Measurements from ENCODE around the gene COPS6. TPM values are rescaled to one million over a fixed set of nuclear protein-coding genes. Genes with fewer than 3 reads are reported as not detected.

The COPS6 gene
- total RNA-seq, 1 donor from 2014 or later: 85.2 TPM

DNA sequence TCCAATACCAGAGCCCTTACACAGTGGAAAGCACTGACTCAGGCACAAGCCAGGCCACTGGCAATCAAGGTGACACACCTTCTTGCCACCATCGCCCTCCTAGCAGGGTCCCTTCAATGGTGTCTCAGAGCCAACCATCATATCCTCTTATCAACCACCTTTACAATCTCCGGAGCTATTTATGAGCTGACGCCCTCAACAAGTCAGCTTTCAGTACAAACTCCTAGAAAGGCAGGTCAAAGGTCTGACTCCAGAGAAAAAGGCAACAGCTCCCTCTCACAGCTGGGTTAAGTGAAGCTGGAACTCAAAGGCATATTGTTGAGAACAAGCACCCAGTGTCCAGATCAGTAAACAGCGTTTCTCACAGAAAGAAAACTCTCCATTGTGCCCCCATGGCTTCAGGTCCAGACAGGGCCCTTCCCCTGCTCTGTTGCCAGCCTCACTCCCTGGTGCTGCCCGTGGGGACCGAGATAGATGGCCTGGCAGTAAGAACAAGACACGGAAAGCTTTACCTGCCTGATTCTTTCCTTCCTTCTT is 9.7 kb upstream of the COPS6 start:
- no peak for DNase-seq (ENCODE audit: low spot score)

DNA sequence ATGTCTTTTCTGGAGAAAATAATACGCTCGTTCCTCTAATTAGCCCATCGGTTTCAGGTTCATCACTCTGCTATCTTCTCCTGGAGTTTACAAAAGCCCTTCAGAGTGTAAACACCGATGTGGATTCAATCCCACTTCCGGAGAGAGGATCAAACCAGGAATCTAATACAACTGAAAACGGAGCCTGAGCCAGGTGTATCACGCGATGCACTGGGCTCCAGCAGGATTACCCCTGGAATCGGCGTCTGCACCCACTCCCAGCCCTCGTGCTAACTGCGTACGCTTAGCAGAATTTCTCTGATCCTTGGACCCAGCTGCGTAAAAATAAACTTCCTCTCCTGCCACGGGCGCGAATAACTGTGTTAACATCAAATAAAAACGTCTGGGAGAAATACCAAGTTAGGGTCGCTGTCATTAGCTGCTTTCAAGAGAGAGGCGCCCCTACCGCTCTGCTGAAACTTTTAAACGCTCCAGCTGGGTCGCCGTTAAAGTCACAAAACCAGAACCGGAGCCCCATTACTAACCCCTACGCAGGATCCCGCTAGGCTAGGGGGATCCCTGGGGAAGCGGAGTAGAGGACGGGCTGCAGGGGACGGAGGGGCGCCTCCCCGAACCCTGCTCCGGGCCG is 7.7 kb upstream of the COPS6 start:
- no peak for DNase-seq (ENCODE audit: low spot score)

DNA sequence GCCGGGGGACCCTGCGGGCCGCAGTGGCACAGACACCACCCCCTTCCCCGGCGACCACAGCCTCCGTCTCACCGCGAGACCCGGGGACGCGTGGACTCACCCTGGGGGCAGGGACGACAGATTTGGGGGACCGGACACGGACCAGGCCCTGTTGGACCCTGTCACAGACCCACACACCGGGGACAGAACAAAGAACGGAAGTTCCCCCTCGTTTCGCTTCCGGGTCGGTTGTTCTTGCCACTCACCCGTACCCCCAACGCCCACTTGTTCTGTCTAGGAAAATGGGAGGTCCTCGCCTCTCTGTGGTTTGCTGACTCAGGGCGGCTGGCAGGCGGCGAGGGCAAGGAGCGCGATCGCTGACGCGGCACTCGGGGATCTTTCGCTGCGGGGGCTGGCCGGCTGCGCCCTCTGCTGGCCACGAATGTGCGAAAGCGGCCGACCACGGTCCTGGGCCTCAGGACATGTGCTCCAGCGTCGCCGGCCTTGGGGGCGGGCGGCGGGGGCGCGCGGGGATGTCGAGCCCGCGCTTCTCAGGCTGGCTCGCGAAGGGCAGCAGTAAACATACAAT is 7.2 kb upstream of the COPS6 start, which contains the start of gene ZNF3:
ZNF3 (minus strand) TSS at position 189 of the 568 bp plus-strand sequence. CDS start 4,366 bp downstream, outside the sequence.
- DNase-seq (ENCODE audit: low spot score): peak; percentile 99

DNA sequence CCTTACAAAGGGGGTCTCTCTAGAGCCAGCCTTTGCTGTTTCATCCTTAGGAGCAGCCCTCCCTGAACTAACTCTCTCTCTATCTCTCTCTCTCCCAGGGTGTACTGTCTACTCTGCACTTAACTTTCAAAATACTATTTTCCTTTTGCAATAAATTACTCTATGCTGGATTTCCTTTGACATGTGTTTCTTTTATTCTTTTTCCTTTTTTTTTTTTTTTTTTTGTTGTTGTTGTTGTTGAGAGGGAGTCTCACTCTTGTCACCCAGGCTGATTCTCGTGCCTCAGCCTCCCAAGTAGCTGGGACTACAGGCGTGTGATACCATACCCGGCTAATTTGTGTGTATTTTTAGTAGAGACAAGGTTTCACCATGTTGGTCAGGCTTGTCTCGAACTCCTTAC is 5.8 kb upstream of the COPS6 start:
- no peak for DNase-seq (ENCODE audit: low spot score)

DNA sequence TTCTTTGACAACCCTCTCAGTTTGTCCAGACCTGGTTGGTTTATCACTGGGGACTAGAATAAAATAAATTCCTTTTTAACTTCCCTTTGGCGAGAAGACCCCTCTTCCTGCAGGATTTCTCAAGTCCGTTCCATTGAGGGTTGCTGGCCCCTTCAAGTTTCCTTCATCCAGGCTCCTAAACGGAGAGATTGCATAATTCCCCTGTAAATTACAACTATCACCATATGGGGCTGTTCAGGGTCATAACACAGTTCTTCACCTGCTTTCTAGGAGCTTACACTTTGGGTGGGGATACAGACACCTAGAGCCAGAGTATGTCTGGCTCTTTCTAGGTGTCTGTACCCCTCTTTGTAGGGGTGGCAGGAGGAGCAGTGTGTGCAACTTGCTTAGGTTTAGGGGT is 3.3 kb upstream of the COPS6 start:
- no peak for DNase-seq (ENCODE audit: low spot score)

DNA sequence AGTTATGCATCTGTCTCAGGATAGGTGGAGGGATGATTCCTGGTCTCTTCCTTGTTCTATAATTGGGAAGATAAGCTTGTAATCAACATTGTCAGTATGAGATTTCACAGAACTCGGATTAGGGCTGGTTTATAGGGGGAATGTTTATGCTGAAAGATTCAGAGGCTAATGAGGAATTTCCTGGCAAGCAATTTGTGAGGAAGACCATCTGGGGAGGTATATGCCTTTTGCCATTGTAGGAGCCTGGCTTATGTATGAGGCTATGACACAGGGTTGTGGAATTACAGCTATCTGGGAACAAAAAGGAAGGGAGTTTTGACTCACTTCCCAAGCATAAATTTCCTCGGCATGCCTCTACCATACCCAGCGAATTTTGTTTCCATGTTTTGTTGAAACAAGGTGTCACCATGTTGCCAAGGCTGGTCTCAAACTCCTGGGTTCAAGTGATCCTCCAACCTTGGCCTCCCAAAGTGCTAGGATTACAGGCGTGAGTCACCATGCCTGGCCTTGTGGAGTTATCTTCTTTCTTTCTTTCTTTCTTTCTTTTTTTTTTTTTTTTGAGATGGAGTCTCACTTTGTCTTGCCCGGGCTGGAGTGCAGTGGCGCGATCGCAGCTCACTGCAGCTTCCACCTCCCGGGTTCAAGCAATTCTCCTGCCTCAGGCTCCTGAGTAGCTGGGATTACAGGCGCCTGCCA is 1.6 kb upstream of the COPS6 start:
- DNase-seq (ENCODE audit: low spot score): no peak

DNA sequence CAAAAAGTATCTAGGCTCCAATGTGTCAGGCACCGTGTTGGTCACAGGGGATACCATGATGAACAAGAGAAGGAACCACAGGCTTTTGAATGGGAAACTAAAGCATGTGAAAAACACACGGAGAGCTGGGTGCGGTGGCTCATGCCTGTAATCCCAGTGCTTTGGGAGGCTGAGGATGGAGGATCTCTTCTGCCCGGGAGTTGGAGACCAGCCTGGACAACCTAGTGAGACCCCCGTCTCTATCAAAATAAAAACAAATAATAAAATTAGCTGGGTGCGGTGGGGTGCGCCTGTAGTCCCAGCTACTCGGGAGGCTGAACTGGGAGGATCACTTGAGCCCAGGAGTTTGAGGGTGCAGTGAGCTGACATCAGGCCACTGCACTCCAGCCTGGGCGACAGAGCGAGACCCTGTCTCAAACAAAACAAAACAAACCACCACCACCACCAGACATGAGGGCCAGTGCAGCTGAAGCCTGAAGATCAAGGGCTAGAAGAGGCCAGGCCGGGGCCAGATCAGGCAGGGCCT is 611 bp upstream of the COPS6 start:
- no peak for DNase-seq (ENCODE audit: low spot score)

DNA sequence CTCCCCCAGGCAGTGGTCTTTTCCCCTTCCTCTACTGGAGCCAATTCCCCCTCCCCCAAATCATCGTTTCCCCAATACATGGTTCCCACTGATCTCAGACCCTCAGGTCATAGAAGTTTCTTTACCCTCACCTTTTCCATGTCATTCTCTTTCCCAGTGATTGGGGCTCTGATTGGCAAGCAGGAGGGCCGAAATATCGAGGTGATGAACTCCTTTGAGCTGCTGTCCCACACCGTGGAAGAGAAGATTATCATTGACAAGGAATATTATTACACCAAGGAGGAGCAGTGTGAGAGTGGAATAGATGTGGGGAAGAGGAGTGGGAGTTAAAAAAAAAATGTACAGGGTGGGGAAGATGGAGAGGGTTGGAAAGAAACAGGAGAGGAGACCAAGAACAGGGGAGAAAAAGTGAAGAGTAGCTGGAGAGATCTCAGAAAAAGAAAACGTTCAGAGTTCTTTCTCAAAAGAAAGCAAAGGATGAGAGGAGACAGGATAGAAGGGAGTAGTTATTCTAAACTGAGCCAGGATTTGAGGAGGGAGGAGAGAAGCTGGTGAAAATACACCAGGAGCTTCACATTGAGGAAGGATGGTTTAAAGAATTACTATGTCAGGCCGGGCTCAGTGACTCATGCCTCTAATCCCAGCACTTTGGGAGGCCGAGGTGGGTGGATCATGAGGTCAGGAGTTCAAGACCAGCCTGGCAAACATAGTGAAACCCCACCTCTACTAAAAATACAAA is 858 bp downstream of the COPS6 start:
- no peak for DNase-seq (ENCODE audit: low spot score)

DNA sequence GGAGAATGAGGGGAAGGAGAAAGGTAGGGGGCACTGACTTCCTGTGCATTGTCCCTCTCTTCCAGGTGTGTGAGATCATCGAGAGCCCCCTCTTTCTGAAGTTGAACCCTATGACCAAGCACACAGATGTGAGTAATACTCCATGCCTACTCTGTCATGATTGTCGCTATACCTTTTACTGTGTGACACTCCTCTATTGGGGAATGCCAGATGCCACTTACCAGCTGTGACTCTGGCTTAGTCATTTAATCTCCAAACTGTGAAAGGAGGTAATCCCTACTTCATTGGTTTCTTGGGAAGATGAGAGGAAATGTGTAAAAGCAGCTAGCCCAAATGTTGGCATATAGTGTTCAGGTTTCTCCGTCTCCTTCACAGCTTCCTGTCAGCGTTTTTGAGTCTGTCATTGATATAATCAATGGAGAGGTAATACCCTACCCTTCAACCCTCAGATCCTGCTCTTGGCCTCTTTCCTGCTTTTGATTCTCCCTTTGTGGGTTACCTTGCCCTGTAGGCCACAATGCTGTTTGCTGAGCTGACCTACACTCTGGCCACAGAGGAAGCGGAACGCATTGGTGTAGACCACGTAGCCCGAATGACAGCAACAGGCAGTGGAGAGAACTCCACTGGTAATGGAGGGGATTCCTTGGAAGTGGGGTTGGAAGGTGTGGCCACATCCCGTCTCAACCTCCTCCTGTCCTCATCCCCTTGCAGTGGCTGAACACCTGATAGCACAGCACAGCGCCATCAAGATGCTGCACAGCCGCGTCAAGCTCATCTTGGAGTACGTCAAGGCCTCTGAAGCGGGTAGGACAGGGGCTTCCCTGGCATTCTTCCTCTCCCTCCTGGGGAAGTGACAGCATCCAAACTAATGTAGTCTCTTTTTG is 2.0 kb downstream of the COPS6 start:
- no peak for DNase-seq (ENCODE audit: low spot score)

DNA sequence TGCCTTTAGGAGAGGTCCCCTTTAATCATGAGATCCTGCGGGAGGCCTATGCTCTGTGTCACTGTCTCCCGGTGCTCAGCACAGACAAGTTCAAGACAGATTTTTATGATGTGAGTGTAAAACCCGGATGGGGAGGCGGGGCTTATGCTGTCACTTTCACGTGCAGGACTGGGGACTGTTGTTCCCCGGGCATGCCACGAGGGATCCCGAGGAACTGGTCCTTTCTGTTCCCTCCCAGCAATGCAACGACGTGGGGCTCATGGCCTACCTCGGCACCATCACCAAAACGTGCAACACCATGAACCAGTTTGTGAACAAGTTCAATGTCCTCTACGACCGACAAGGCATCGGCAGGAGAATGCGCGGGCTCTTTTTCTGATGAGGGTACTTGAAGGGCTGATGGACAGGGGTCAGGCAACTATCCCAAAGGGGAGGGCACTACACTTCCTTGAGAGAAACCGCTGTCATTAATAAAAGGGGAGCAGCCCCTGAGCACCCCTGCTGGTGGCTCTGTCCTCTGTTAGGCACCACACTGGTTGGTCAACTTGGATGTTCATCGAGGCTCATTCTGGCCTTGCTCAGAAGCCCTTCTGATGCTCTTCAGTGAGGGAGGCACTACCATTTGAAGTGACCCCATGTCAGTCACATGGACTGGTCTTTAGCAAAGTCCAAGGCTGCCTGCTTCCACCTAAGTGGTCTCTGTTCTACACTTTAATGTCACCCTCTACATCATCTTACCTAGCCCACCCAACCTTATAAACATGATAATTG is 2.8 kb downstream of the COPS6 start:
- DNase-seq (ENCODE audit: low spot score): no peak

DNA sequence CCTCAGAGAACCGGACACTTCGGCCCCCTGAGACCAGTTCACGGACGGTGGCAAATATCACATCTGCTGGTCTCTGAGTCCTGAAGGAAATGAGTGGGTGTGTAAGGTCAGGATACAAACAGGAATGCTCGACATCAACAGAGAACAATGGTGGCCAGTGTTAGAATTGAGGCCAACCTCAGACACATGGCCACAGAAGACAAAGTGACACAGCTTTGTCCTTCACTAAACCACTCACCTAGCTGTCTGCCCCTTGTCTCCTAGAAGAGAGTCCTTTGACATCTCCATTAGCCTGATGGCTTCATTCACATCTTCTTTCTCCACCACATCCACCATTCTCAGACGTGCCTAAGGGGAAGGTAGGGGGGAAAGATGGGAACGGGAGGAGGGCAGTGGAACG is 4.3 kb downstream of the COPS6 start:
- DNase-seq (ENCODE audit: low spot score): no peak

DNA sequence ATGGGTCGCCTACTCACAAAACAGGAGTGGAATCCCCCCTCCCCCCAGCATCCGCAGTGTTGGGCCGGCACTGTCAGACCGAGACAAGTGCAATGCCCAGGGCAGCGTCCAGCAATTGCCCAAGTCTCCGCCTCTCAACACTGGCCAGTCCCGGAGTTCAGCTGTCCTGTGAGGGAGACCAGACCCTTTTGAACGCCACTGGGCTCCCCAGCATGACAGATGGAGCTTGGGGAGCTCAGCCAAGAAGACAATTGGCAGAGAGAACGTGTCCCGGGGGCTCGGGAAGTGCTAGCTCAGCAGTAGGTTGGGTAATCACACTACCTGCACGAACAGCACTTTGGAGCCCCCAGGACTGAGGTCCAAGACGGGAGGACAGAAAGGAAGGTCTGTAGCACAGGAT is 4.7 kb downstream of the COPS6 start:
- DNase-seq (ENCODE audit: low spot score): no peak

DNA sequence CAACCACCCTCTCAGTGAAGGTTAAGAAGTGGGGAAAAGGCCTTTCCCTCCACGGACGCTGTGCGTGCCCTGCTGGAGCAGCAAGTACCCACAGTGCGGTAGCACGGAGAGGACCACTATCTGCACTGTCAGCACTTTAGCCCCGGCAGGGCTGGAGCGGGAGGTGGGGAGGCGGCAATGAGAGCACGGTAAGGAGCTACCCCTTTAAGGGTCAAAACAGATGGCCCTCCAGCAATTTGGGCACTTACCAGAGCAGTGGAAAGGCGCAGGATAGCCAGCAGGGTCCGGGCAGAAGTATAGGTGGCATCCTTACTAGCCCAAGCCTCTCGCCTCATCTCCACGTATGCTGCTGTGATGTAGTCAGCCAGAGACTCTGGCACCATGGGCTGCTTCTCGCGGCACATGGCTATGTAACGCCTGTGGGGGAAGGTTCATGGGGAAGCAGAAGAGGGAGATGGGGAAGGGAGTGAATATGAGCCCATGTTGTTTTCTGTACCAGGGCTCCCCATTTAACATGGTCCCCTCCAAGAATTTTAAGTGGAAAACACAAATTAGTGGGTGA is 5.2 kb downstream of the COPS6 start:
- DNase-seq (ENCODE audit: low spot score): no peak

DNA sequence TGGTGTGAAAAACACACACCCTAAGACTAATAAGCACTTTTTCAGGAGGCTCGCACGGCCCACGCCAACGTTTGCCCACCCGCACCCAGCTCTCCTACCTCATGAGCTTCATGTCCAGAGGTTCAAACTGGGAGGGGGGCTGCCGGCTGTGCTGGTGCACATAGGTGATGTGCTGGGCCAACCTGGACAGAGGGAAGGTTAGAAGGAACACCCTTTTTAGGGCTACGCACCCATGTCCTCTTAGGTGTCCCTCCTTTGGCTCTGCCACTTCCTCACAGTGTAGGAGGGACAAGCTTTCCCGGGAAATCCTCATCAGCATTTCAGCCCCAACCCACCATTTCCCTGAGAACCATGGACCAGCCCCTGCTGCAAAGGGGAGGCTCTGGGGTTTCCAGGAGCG is 6.5 kb downstream of the COPS6 start:
- no peak for DNase-seq (ENCODE audit: low spot score)

DNA sequence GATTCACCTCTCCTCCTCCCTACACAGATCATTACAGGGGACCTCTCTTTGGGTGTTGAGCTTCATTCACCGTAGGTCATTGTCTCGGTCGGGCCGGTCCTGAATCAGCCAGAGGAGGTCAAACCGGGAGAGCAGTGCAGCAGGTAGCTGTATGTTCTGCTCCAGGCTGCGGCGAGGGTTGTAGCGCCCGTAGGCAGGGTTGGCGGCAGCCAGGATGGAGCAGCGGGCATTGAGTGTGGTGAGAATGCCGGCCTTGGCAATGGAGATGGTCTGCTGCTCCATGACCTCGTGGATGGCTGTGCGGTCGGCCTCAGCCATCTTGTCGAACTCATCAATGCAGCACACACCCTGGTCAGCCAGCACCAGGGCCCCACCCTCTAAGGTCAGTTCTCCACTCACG is 6.9 kb downstream of the COPS6 start:
- DNase-seq (ENCODE audit: low spot score): no peak

DNA sequence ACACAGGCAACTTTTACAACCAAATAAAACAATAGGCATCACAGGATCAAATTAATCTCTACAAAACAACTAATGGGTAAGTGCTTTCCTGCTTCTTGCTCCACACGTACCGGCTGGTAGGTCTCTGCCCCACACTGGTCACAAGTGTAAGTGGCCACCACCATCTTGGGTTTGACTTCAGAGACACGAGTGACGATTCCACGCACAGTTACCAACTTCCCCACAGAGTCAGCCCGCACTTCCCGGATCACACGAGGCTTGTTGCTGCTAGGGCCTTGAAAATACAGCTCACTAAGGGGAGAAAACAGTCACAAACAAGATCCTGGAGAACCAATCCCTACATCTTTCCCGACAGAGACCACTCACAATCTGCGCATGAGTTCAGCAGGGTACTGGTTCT is 10.1 kb downstream of the COPS6 start:
- no peak for DNase-seq (ENCODE audit: low spot score)

DNA sequence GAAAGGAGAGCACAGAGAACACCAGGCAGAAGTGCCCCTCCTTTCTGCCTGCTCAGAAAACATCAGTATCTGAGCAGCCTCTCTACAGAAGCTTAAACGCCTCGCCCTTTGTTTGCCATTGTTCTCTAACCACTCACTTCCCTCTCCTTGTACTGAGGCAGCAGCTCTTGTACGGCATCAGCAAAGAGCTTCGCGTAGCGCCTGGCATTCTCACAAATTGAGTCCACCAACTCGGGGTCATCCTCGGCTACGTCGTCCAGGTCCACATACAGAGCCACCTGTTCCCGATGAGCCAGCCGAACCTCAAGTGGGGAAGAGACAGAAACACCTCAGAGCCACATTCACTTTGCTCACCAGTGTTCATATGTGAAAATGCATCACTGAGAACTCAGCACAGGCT is 10.7 kb downstream of the COPS6 start:
- DNase-seq (ENCODE audit: low spot score): no peak

DNA sequence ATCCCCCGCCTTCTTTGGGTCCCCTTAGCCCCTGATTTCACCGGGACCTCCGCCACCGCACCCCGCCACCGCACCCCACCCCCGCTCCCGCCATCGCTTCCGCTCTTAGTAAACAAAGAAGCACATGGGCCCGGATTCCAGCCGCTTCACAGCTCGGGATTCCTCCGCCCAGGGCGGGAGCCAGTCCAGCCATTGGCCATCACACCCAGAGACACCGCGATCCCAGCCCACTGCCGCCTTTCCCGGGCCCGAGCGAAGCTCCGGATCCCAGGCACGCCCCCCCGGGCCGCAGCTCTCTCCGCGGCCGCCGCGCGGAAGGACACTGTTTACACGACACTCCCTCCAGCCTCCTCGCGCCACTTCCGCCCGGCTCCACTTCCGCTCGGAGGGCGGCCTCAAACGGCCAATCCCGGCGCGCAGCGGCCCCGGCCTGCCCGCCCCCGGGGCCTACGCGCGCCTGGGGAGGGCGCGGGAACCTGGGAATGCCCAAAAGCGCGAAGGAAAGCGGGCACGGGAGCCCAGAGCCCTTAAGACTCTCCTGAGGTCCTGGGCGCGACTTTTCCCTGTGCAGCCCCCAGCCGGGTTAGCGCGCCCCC is 11.7 kb downstream of the COPS6 start:
- peak; percentile 98 for DNase-seq (ENCODE audit: low spot score)
